ENCODE measurements around the gene METRN. TPM values are rescaled to one million over a fixed set of nuclear protein-coding genes. Genes with fewer than 3 reads are reported as not detected.

The METRN gene
- total and polyA plus RNA-seq, 12 donors, result 51.4 to 103 (median 60.5) TPM

- no peak for ATAC-seq
- H3K27me3 ChIP-seq, result peaks cover 0 to 17% (median 0%) of the 10 kb centered on the region in 7 donors
- no peak for DNase-seq
- H3K4me1 ChIP-seq, result peaks cover 33 to 60% (median 50%) of the 10 kb centered on the region in 9 donors
- no peaks in the 10 kb centered on the region for H3K9me3 ChIP-seq
- peak overlapping the region; percentile 66 to 99 (median 96) for H3K27ac ChIP-seq
- peak overlapping the region; percentile 50 to 95 (median 71) for H3K4me3 ChIP-seq
- TF ChIP-seq, protein P1, sequence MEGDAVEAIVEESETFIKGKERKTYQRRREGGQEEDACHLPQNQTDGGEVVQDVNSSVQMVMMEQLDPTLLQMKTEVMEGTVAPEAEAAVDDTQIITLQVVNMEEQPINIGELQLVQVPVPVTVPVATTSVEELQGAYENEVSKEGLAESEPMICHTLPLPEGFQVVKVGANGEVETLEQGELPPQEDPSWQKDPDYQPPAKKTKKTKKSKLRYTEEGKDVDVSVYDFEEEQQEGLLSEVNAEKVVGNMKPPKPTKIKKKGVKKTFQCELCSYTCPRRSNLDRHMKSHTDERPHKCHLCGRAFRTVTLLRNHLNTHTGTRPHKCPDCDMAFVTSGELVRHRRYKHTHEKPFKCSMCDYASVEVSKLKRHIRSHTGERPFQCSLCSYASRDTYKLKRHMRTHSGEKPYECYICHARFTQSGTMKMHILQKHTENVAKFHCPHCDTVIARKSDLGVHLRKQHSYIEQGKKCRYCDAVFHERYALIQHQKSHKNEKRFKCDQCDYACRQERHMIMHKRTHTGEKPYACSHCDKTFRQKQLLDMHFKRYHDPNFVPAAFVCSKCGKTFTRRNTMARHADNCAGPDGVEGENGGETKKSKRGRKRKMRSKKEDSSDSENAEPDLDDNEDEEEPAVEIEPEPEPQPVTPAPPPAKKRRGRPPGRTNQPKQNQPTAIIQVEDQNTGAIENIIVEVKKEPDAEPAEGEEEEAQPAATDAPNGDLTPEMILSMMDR (IDR thresholded peaks at IDR 0.05), result no peak
- intact Hi-C loops (cut with DNase I), result loop anchor here in 1 of 10 donors (2.0 kb wide), 1 partner anchor 40 kb away; the partner anchor contains the start of gene ANTKMT
- H3K36me3 ChIP-seq, result peaks cover 0 to 28% (median 18%) of the 10 kb centered on the region in 9 donors
- WGBS, 2 donors, result 0% methylated on average over 38 of the region's 38 CpGs
Observed at GRCh38 chr16:680625-680945, 34.3 kb upstream of the METRN start.

GRCh38 chr16:680967-681745 lies 33.8 kb upstream of the METRN start:
- ATAC-seq (no peak), DNase-seq (peak in 1 of 2 donors; percentile 54)
- intact Hi-C loops (cut with DNase I), result loop anchor here in 1 of 10 donors (2.0 kb wide), 1 partner anchor 40 kb away; the partner anchor contains the start of gene ANTKMT
- peak overlapping the region in 9 of 10 donors; percentile 92 to 99 (median 97) for H3K27ac ChIP-seq
- peaks cover 0 to 11% (median 0%) of the 10 kb centered on the region in 7 donors for H3K27me3 ChIP-seq
- H3K4me3 ChIP-seq, result peak overlapping the region; percentile 50 to 95 (median 71)
- 45% methylated on average over 44 of the region's 44 CpGs for WGBS, 2 donors
- TF ChIP-seq, protein P1 (IDR thresholded peaks at IDR 0.05), result peak in 2 of 9 donors; percentile 10 to 15
- H3K9me3 ChIP-seq, result no peaks in the 10 kb centered on the region
- H3K36me3 ChIP-seq, result peaks cover 0 to 29% (median 19%) of the 10 kb centered on the region in 9 donors
- H3K4me1 ChIP-seq, result peaks cover 33 to 60% (median 50%) of the 10 kb centered on the region in 9 donors

- Histone ChIP-seq H3K27ac (no peak overlapping the region), H3K36me3 (peaks cover 0 to 36% (median 19%) of the 10 kb centered on the region in 9 donors), H3K4me1 (peaks cover 33 to 63% (median 50%) of the 10 kb centered on the region in 9 donors), H3K9me3 (no peaks in the 10 kb centered on the region), H3K27me3 (peaks cover 0 to 5% (median 0%) of the 10 kb centered on the region in 7 donors), H3K4me3 (peak overlapping the region in 5 of 10 donors; percentile 70 to 95 (median 77))
- 74 to 77% methylated on average over 28 of the region's 28 CpGs for WGBS, 2 donors
- ATAC-seq (no peak), DNase-seq (no peak)
- TF ChIP-seq, protein P1 (IDR thresholded peaks at IDR 0.05), result no peak
- intact Hi-C loops (cut with DNase I), result loop anchor here in 1 of 10 donors (2.0 kb wide), 1 partner anchor 39 kb away; the partner anchor contains the start of gene ANTKMT
Observed at GRCh38 chr16:681746-682427, 33.0 kb upstream of the METRN start.
